ENCODE measurements around the gene FAM107B. TPM values are rescaled to one million over a fixed set of nuclear protein-coding genes. Genes with fewer than 3 reads are reported as not detected.
A peak's percentile ranks its signal among the peaks of the same experiment; 100 is the strongest.

The FAM107B gene
- total RNA-seq, 1 experiment from 2014 or later: 61.6 TPM

- DNase-seq (ENCODE audit: low spot score): no peak
- ChIA-PET CTCF (no interaction called here), POLR2A (ENCODE audit: low non-redundant PET) (no interaction called here)
- intact Hi-C loops (cut with micrococcal nuclease; ENCODE audit: unreplicated experiment): no loop called here
- Histone ChIP-seq H3K27ac (ENCODE audit: low read depth, low read length, poor library complexity, severe bottlenecking) (no peak overlapping the region), H3K36me3 (ENCODE audit: insufficient read depth, low read length, poor library complexity, severe bottlenecking) (no peaks in the 10 kb centered on the region), H3K27me3 (replicated peaks; ENCODE audit: insufficient read depth, low read depth, low read length, poor library complexity) (no peaks in the 10 kb centered on the region), H3K9me3 (ENCODE audit: low read depth, low read length, poor library complexity, severe bottlenecking) (no peaks in the 10 kb centered on the region), H3K4me3 (ENCODE audit: low read depth, low read length, poor library complexity, severe bottlenecking) (no peak overlapping the region), H3K4me1 (ENCODE audit: insufficient read depth, low read length, poor library complexity, severe bottlenecking) (peaks cover 18% of the 10 kb centered on the region)
- BruUV-seq (replicated peaks): no TSS peak
- TF ChIP-seq CTCF (conservative IDR thresholded peaks at IDR 0.05; ENCODE audit: low read depth, low read length) (no peak), EZH2 (IDR thresholded peaks at IDR 0.05; ENCODE audit: borderline replicate concordance, low read depth, low read length, poor library complexity, severe bottlenecking) (no peak)
Measured at GRCh38 chr10:14563359-14563940, 211.2 kb downstream of the FAM107B start.

- Histone ChIP-seq H3K4me3 (ENCODE audit: low read depth, low read length, poor library complexity, severe bottlenecking) (no peak overlapping the region), H3K9me3 (ENCODE audit: low read depth, low read length, poor library complexity, severe bottlenecking) (no peaks in the 10 kb centered on the region), H3K36me3 (ENCODE audit: insufficient read depth, low read length, poor library complexity, severe bottlenecking) (no peaks in the 10 kb centered on the region), H3K27ac (ENCODE audit: low read depth, low read length, poor library complexity, severe bottlenecking) (no peak overlapping the region), H3K4me1 (ENCODE audit: insufficient read depth, low read length, poor library complexity, severe bottlenecking) (peaks cover 18% of the 10 kb centered on the region), H3K27me3 (replicated peaks; ENCODE audit: insufficient read depth, low read depth, low read length, poor library complexity) (no peaks in the 10 kb centered on the region)
- intact Hi-C loops (cut with micrococcal nuclease; ENCODE audit: unreplicated experiment): no loop called here
- DNase-seq (ENCODE audit: low spot score): no peak
- no peak for TF ChIP-seq EZH2 (IDR thresholded peaks at IDR 0.05; ENCODE audit: borderline replicate concordance, low read depth, low read length, poor library complexity, severe bottlenecking)
- no peak for TF ChIP-seq CTCF (conservative IDR thresholded peaks at IDR 0.05; ENCODE audit: low read depth, low read length)
- BruUV-seq (replicated peaks): no TSS peak
- POLR2A ChIA-PET (ENCODE audit: low non-redundant PET): no interaction called here
- CTCF ChIA-PET: no interaction called here
Measured at GRCh38 chr10:14563076-14563336, 211.7 kb downstream of the FAM107B start.

- ChIA-PET POLR2A (ENCODE audit: low non-redundant PET) (no interaction called here), CTCF (no interaction called here)
- Histone ChIP-seq H3K36me3 (ENCODE audit: insufficient read depth, low read length, poor library complexity, severe bottlenecking) (no peaks in the 10 kb centered on the region), H3K27me3 (replicated peaks; ENCODE audit: insufficient read depth, low read depth, low read length, poor library complexity) (no peaks in the 10 kb centered on the region), H3K4me3 (ENCODE audit: low read depth, low read length, poor library complexity, severe bottlenecking) (no peak overlapping the region), H3K9me3 (ENCODE audit: low read depth, low read length, poor library complexity, severe bottlenecking) (no peaks in the 10 kb centered on the region), H3K4me1 (ENCODE audit: insufficient read depth, low read length, poor library complexity, severe bottlenecking) (peaks cover 18% of the 10 kb centered on the region), H3K27ac (ENCODE audit: low read depth, low read length, poor library complexity, severe bottlenecking) (peak overlapping the region; percentile 12)
- no peak for DNase-seq (ENCODE audit: low spot score)
- intact Hi-C loops (cut with micrococcal nuclease; ENCODE audit: unreplicated experiment): no loop called here
- TF ChIP-seq CTCF (conservative IDR thresholded peaks at IDR 0.05; ENCODE audit: low read depth, low read length): no peak
- no peak for TF ChIP-seq EZH2 (IDR thresholded peaks at IDR 0.05; ENCODE audit: borderline replicate concordance, low read depth, low read length, poor library complexity, severe bottlenecking)
- no TSS peak for BruUV-seq (replicated peaks)
Measured at GRCh38 chr10:14562218-14563075, 212.2 kb downstream of the FAM107B start.
